ENCODE measurements around the gene TEX36. TPM values are rescaled to one million over a fixed set of nuclear protein-coding genes. Genes with fewer than 3 reads are reported as not detected.

The TEX36 gene
- total and polyA plus RNA-seq, 2 donors from 2014 or later = not detected

GRCh38 chr10:125631806-125632205 lies 51.2 kb downstream of the TEX36 start:
- no peak for DNase-seq
- H3K9ac ChIP-seq (ENCODE audit: low read length in 3 of 3) = no peak overlapping the region
- H3K27me3 ChIP-seq (ENCODE audit: control insufficient read depth, insufficient read depth, low read length) = no peaks in the 10 kb centered on the region
- no peak overlapping the region for H3K4me3 ChIP-seq (ENCODE audit: low read length in 3 of 3)
- no peak for TF ChIP-seq CTCF (IDR thresholded peaks at IDR 0.05; ENCODE audit: borderline replicate concordance, extremely low read depth, insufficient read depth)
- no peak overlapping the region for H3K27ac ChIP-seq (ENCODE audit: low read depth in 2 of 2, low read length in 2 of 2)
- FAIRE-seq = no peak
- intact Hi-C loops (cut with DNase I) = no loop called here
- H3K36me3 ChIP-seq (ENCODE audit: control insufficient read depth in 2 of 3, insufficient read depth in 3 of 3, low read length in 3 of 3) = no peaks in the 10 kb centered on the region
- no peaks in the 10 kb centered on the region for H3K9me3 ChIP-seq (ENCODE audit: control insufficient read depth in 2 of 3, insufficient read depth in 1 of 3, low read length in 3 of 3)
- no peaks in the 10 kb centered on the region for H3K4me1 ChIP-seq (ENCODE audit: control insufficient read depth in 2 of 3, insufficient read depth in 2 of 3, low read depth in 1 of 3, low read length in 3 of 3)

GRCh38 chr10:125629758-125630376 lies 53.1 kb downstream of the TEX36 start:
- Histone ChIP-seq H3K4me1 (ENCODE audit: control insufficient read depth in 2 of 3, insufficient read depth in 2 of 3, low read depth in 1 of 3, low read length in 3 of 3) (no peaks in the 10 kb centered on the region), H3K27me3 (ENCODE audit: control insufficient read depth, insufficient read depth, low read length) (no peaks in the 10 kb centered on the region), H3K36me3 (ENCODE audit: control insufficient read depth in 2 of 3, insufficient read depth in 3 of 3, low read length in 3 of 3) (no peaks in the 10 kb centered on the region), H3K9ac (ENCODE audit: low read length in 3 of 3) (no peak overlapping the region), H3K27ac (ENCODE audit: low read depth in 2 of 2, low read length in 2 of 2) (no peak overlapping the region), H3K4me3 (ENCODE audit: low read length in 3 of 3) (no peak overlapping the region), H3K9me3 (ENCODE audit: control insufficient read depth in 2 of 3, insufficient read depth in 1 of 3, low read length in 3 of 3) (no peaks in the 10 kb centered on the region)
- no peak for FAIRE-seq
- intact Hi-C loops (cut with DNase I) = no loop called here
- peak in 2 of 5 donors; percentile 74 for DNase-seq
- TF ChIP-seq CTCF (IDR thresholded peaks at IDR 0.05; ENCODE audit: borderline replicate concordance, extremely low read depth, insufficient read depth) = peak; percentile 16

GRCh38 chr10:125628104-125629049 lies 54.6 kb downstream of the TEX36 start:
- H3K4me3 ChIP-seq (ENCODE audit: low read length in 3 of 3) = no peak overlapping the region
- H3K27ac ChIP-seq (ENCODE audit: low read depth in 2 of 2, low read length in 2 of 2) = no peak overlapping the region
- no peak overlapping the region for H3K9ac ChIP-seq (ENCODE audit: low read length in 3 of 3)
- no peaks in the 10 kb centered on the region for H3K9me3 ChIP-seq (ENCODE audit: control insufficient read depth in 2 of 3, insufficient read depth in 1 of 3, low read length in 3 of 3)
- TF ChIP-seq CTCF (IDR thresholded peaks at IDR 0.05; ENCODE audit: borderline replicate concordance, extremely low read depth, insufficient read depth) = no peak
- no peaks in the 10 kb centered on the region for H3K27me3 ChIP-seq (ENCODE audit: control insufficient read depth, insufficient read depth, low read length)
- no peaks in the 10 kb centered on the region for H3K4me1 ChIP-seq (ENCODE audit: control insufficient read depth in 2 of 3, insufficient read depth in 2 of 3, low read depth in 1 of 3, low read length in 3 of 3)
- no peaks in the 10 kb centered on the region for H3K36me3 ChIP-seq (ENCODE audit: control insufficient read depth in 2 of 3, insufficient read depth in 3 of 3, low read length in 3 of 3)
- DNase-seq = no peak
- no peak for FAIRE-seq
- intact Hi-C loops (cut with DNase I) = no loop called here

Measured in kidney (tissue), 14 donors.